HCT116 (cell line): ENCODE measurements around the gene NAPB. TPM values are rescaled to one million over a fixed set of nuclear protein-coding genes. Genes with fewer than 3 reads are reported as not detected.

Experiments
- ATAC-seq: fragments of 200-7000 bp; cut with Tn5 transposase; 2 replicates; pipeline ENCODE4 v1.9.1; 2020; ENCODE audit warnings: mild to moderate bottlenecking, moderate library complexity
- BruUV-seq: library from RNA; stranded (reverse); fragments of 400-500 nt; replicated peaks from 2 replicates; lab custom pipeline; 2021; lab: Mats Ljungman, UMichigan
- CTCF ChIA-PET: fragments of 300-600 bp; sonication (Branson Sonifier 250); formaldehyde crosslinking; loops from one replicate; lab custom pipeline; 2021; ENCODE audit warnings: antibody characterized with exemption; lab: Charles Lee
- POLR2A ChIA-PET: fragments of 300-600, 350-600 bp; sonication (Branson Sonifier 250); formaldehyde crosslinking; loops from one replicate; lab custom pipeline; 2021; ENCODE audit warnings: antibody characterized with exemption; lab: Charles Lee
- RAD21 ChIA-PET, 2 experiments: fragments of 300-600 bp; sonication (Branson Sonifier 250); formaldehyde crosslinking; loops; one replicate each; lab custom pipeline; 2023; ENCODE audit warnings: low total read pairs in 2 of 2; ENCODE audit not compliant: uncharacterized antibody in 2 of 2, unreplicated experiment in 2 of 2, low non-redundant PET in 1 of 2; lab: Charles Lee
- DNase-seq: peaks from one replicate; pipeline ENCODE4 v3.0.0-alpha.2; 2010; ENCODE audit warnings: low read depth, low spot score
- H2AFZ ChIP-seq: fragments of 200-600 bp; shearing (Covaris generic), sonication (generic); 2 replicates; pipeline ENCODE4 v1.6.1; 2017; ENCODE audit warnings: low read depth, mixed run types, mixed read lengths, antibody characterized with exemption, low read length; ENCODE audit not compliant: poor library complexity, severe bottlenecking
- H3K27ac ChIP-seq: 2 replicates; pipeline ENCODE4 v1.5.1; 2012; ENCODE audit warnings: low read depth, low read length
- H3K27me3 ChIP-seq: fragments of 200-600 bp; sonication (generic); 2 replicates; pipeline ENCODE4 v1.6.1; 2016; ENCODE audit warnings: mixed run types, low read length, mixed read lengths; ENCODE audit not compliant: insufficient read depth
- H3K36me3 ChIP-seq, 2 experiments: fragments of 200-500 bp in 1 of 2; fragments of 200-600 bp in 1 of 2; sonication (Bioruptor generic) in 1 of 2; sonication (generic) in 1 of 2; 2 replicates each; pipeline versions ENCODE4 v1.5.1 to v1.6.1; 2014 to 2016; ENCODE audit warnings: low read length in 2 of 2, inconsistent platforms in 1 of 2, mixed read lengths in 1 of 2, mixed run types in 1 of 2; ENCODE audit not compliant: insufficient read depth in 2 of 2, control insufficient read depth in 1 of 2
- H3K4me1 ChIP-seq, 2 experiments: fragments of 200-600 bp in 1 of 2; sonication (generic) in 1 of 2; 2 replicates each; pipeline versions ENCODE4 v1.5.1 to v1.6.1; 2012 to 2017; ENCODE audit warnings: low read length in 2 of 2, inconsistent platforms in 1 of 2, mild to moderate bottlenecking in 1 of 2, mixed read lengths in 1 of 2, mixed run types in 1 of 2, moderate library complexity in 1 of 2; ENCODE audit not compliant: insufficient read depth in 2 of 2, control insufficient read depth in 1 of 2
- H3K4me2 ChIP-seq: fragments of 200-600 bp; sonication (generic); 2 replicates; pipeline ENCODE4 v1.6.1; 2017; ENCODE audit warnings: mixed run types, low read length, mixed read lengths
- H3K4me3 ChIP-seq, 2 experiments: fragments of 200-600 bp in 1 of 2; sonication (generic) in 1 of 2; replicated peaks in 1 of 2; 2 replicates each; pipeline ENCODE4 v1.5.1; 2011 to 2016; ENCODE audit warnings: low read length in 2 of 2, control low read depth in 1 of 2, low read depth in 1 of 2, mild to moderate bottlenecking in 1 of 2, mixed read lengths in 1 of 2, mixed run types in 1 of 2
- H3K79me2 ChIP-seq: fragments of 200-600 bp; sonication (generic); 2 replicates; pipeline ENCODE4 v1.6.1; 2017; ENCODE audit warnings: mild to moderate bottlenecking, mixed run types, low read length, moderate library complexity, mixed read lengths; ENCODE audit not compliant: insufficient read depth
- H3K9ac ChIP-seq: fragments of 200-600 bp; sonication (generic); 2 replicates; pipeline ENCODE4 v1.6.1; 2016; ENCODE audit warnings: low read length, mixed read lengths
- H3K9me2 ChIP-seq: fragments of 200-600 bp; sonication (generic), shearing (Covaris generic); 2 replicates; pipeline ENCODE4 v1.6.1; 2017; ENCODE audit warnings: mixed run types, mild to moderate bottlenecking, moderate library complexity; ENCODE audit not compliant: insufficient read depth
- H3K9me3 ChIP-seq, 2 experiments: fragments of 200-500 bp in 1 of 2; fragments of 200-600 bp in 1 of 2; sonication (Bioruptor generic) in 1 of 2; sonication (generic) in 1 of 2; 2 replicates each; pipeline ENCODE4 v1.6.1; 2014 to 2017; ENCODE audit warnings: low read length in 2 of 2, mixed read lengths in 2 of 2, inconsistent platforms in 1 of 2, low read depth in 1 of 2, mild to moderate bottlenecking in 1 of 2, mixed run types in 1 of 2, moderate library complexity in 1 of 2; ENCODE audit not compliant: control insufficient read depth in 1 of 2, insufficient read depth in 1 of 2
- H4K20me1 ChIP-seq: fragments of 200-600 bp; sonication (generic), shearing (Covaris generic); 2 replicates; pipeline ENCODE4 v1.6.1; 2017; ENCODE audit warnings: mixed run types, mild to moderate bottlenecking, moderate library complexity; ENCODE audit not compliant: insufficient read depth
- ELF1 ChIP-seq: IDR thresholded peaks from 2 replicates; pipeline ENCODE4 v1.6.1; 2012; ENCODE audit warnings: low read depth, borderline replicate concordance
- EZH2 ChIP-seq: fragments of 200-600 bp; sonication (generic); IDR thresholded peaks from 2 replicates; pipeline ENCODE4 v1.6.1; 2017; ENCODE audit warnings: antibody characterized with exemption, mixed run types
- EZH2phosphoT487 ChIP-seq: fragments of 200-600 bp; IDR thresholded peaks from 2 replicates; pipeline ENCODE4 v1.6.1; 2018; ENCODE audit warnings: antibody characterized with exemption, borderline replicate concordance
- JUND ChIP-seq: IDR thresholded peaks from 2 replicates; pipeline ENCODE4 v1.6.1; 2012
- POLR2A ChIP-seq: IDR thresholded peaks from 2 replicates; pipeline ENCODE4 v1.7.0; 2011; ENCODE audit warnings: borderline replicate concordance; ENCODE audit not compliant: insufficient read depth, insufficient read length; ENCODE audit errors: extremely low read depth
- RAD21 ChIP-seq: IDR thresholded peaks from 2 replicates; pipeline ENCODE4 v1.6.1; 2012; ENCODE audit warnings: low read depth, mild to moderate bottlenecking
- SIN3A ChIP-seq: IDR thresholded peaks from 2 replicates; pipeline ENCODE4 v1.6.1; 2012; ENCODE audit warnings: low read depth
- SP1 ChIP-seq: IDR thresholded peaks from 2 replicates; pipeline ENCODE4 v1.6.1; 2012; ENCODE audit warnings: low read depth
- SRF ChIP-seq: IDR thresholded peaks from 2 replicates; pipeline ENCODE4 v1.6.1; 2012; ENCODE audit warnings: low read depth
- TCF7L2 ChIP-seq: IDR thresholded peaks from 2 replicates; pipeline ENCODE4 v1.7.0; 2011; ENCODE audit warnings: borderline replicate concordance, inconsistent platforms; ENCODE audit not compliant: insufficient read depth, insufficient read length; ENCODE audit errors: extremely low read depth
- YY1 ChIP-seq: IDR thresholded peaks from 2 replicates; pipeline ENCODE4 v1.6.1; 2011; ENCODE audit warnings: low read length, low read depth, moderate library complexity, mild to moderate bottlenecking; ENCODE audit not compliant: insufficient replicate concordance; ENCODE audit errors: extremely low read depth
- ZFX ChIP-seq: fragments of 450-650 bp; IDR thresholded peaks from 2 replicates; pipeline ENCODE4 v1.6.1; 2017
- ZNF274 ChIP-seq: fragments of 200-500 bp; sonication (Bioruptor generic); IDR thresholded peaks from 2 replicates; pipeline ENCODE4 v1.6.1; 2014; ENCODE audit warnings: mild to moderate bottlenecking, low read depth, low read length, inconsistent platforms
- intact Hi-C: fragments of 100-400 bp; cut with micrococcal nuclease; formaldehyde crosslinking; loops from 2 replicates; pipeline ENCODE4 v1.10.0; 2022
- total RNA-seq: library from RNA; stranded (reverse); gene quantifications from one replicate; pipeline ENCODE4 v1.2.1, GENCODE V29; 2021; ENCODE audit not compliant: unreplicated experiment
- TF ChIP-seq, protein P1 (sequence below), 3 experiments: fragments of 200-600 bp in 1 of 3; sonication (generic) in 1 of 3; IDR thresholded peaks in 2 of 3; conservative IDR thresholded peaks in 1 of 3; 2 replicates each; pipeline ENCODE4 v1.5.1; 2012 to 2017; ENCODE audit warnings: low read depth in 2 of 3, low read length in 2 of 3, antibody characterized with exemption in 1 of 3, borderline replicate concordance in 1 of 3, control low read depth in 1 of 3, mild to moderate bottlenecking in 1 of 3, mixed read lengths in 1 of 3, mixed run types in 1 of 3, moderate library complexity in 1 of 3; ENCODE audit not compliant: insufficient read depth in 1 of 3
- TF ChIP-seq, protein P2 (sequence below): IDR thresholded peaks from 2 replicates; pipeline ENCODE4 v1.6.1; 2012
- TF ChIP-seq, protein P3 (sequence below): IDR thresholded peaks from 2 replicates; pipeline ENCODE4 v1.6.1; 2011; ENCODE audit warnings: mild to moderate bottlenecking, low read length, moderate library complexity; ENCODE audit not compliant: insufficient replicate concordance; ENCODE audit errors: extremely low read depth
- TF ChIP-seq, protein P4 (sequence below): IDR thresholded peaks from 2 replicates; pipeline ENCODE4 v1.6.1; 2012

NAPB gene
- total RNA-seq, 1 experiment from 2014 or later, result 7.9 TPM

DNA sequence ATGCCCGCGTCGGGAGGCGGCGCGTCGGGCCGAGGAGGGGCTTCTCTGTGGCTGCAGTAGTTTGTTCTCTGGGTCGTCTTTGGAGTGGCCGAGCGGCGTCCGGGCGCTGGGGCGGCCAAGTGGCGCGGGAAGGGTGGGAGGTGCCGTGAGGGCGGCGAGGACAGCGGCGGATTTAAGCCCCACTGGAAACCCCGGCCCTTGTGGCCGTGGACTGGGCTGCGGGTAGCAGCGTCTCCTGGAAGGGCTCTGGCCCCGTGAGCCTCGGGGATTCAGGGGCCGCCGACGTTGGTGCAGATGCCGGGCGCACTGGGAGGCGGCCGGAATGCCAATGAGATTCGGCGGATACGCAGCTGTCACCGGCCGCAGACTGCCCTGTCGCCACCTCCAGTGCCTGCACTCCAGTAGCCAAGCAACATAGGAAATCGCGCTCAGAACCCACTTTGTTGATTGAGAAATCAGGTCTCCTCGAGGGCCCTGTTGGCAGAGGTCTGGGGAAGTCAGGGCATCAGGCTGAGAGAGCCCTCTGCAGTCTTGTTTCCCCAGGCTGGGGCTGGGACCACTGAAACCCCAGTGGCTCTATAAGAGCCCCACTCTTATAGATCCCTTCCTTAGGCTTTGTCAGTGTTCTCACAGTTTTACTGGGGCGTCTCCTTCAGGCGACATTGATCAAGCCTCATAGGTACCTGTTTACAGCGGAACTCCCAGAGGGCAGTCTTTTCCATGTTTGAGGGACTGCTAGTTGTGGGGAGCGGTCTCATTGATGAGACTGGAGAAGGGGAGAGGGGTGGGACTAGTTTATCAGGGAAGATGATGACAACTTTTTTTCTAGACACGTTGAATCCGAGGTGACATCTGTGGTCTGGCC is 58.7 kb downstream of the NAPB start:
- CTCF ChIA-PET, result no interaction called here
- BruUV-seq, result TSS peak; percentile 45
- H3K79me2 ChIP-seq, result peaks cover 54% of the 10 kb centered on the region

More for the DNA sequence above, 58.7 kb downstream of the NAPB start:
- Histone ChIP-seq H3K27me3 (no peaks in the 10 kb centered on the region), H3K36me3 (peaks cover 3 to 8% of the 10 kb centered on the region in 2 experiments; a peak in 1 of 4 replicates), H3K9ac (peak overlapping the region; percentile 96), H2AFZ (no peak overlapping the region), H3K4me3 (peak overlapping the region; percentile 79 to 82), H4K20me1 (no peaks in the 10 kb centered on the region; the same call in 1 of the 2 replicates), H3K9me3 (no peaks in the 10 kb centered on the region), H3K4me2 (peak overlapping the region; percentile 95), H3K4me1 (peaks cover 20 to 34% of the 10 kb centered on the region in 2 experiments), H3K27ac (peak overlapping the region; percentile 63), H3K9me2 (no peaks in the 10 kb centered on the region)
- intact Hi-C loops, result loop anchor here (10.0 kb wide), 1 partner anchor 52 kb away; no protein-coding TSS in a partner anchor
- DNase-seq (no peak), ATAC-seq (peak; percentile 28)
- no peak for TF ChIP-seq RAD21
- no peak for TF ChIP-seq POLR2A
- TF ChIP-seq EZH2phosphoT487, result no peak
- no peak for TF ChIP-seq SP1
- peak; percentile 54 for TF ChIP-seq ZFX
- no peak for TF ChIP-seq SRF
- no peak for TF ChIP-seq ZNF274
- TF ChIP-seq, protein P1, sequence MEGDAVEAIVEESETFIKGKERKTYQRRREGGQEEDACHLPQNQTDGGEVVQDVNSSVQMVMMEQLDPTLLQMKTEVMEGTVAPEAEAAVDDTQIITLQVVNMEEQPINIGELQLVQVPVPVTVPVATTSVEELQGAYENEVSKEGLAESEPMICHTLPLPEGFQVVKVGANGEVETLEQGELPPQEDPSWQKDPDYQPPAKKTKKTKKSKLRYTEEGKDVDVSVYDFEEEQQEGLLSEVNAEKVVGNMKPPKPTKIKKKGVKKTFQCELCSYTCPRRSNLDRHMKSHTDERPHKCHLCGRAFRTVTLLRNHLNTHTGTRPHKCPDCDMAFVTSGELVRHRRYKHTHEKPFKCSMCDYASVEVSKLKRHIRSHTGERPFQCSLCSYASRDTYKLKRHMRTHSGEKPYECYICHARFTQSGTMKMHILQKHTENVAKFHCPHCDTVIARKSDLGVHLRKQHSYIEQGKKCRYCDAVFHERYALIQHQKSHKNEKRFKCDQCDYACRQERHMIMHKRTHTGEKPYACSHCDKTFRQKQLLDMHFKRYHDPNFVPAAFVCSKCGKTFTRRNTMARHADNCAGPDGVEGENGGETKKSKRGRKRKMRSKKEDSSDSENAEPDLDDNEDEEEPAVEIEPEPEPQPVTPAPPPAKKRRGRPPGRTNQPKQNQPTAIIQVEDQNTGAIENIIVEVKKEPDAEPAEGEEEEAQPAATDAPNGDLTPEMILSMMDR (IDR thresholded peaks at IDR 0.05 in 2 of 3, conservative IDR thresholded peaks at IDR 0.05 in 1 of 3; ENCODE audit: borderline replicate concordance in 1 of 3, insufficient read depth in 1 of 3, low read depth in 2 of 3, low read length in 2 of 3), result no peak
- TF ChIP-seq, protein P2, sequence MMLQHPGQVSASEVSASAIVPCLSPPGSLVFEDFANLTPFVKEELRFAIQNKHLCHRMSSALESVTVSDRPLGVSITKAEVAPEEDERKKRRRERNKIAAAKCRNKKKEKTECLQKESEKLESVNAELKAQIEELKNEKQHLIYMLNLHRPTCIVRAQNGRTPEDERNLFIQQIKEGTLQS, result no peak
- TF ChIP-seq, protein P3, sequence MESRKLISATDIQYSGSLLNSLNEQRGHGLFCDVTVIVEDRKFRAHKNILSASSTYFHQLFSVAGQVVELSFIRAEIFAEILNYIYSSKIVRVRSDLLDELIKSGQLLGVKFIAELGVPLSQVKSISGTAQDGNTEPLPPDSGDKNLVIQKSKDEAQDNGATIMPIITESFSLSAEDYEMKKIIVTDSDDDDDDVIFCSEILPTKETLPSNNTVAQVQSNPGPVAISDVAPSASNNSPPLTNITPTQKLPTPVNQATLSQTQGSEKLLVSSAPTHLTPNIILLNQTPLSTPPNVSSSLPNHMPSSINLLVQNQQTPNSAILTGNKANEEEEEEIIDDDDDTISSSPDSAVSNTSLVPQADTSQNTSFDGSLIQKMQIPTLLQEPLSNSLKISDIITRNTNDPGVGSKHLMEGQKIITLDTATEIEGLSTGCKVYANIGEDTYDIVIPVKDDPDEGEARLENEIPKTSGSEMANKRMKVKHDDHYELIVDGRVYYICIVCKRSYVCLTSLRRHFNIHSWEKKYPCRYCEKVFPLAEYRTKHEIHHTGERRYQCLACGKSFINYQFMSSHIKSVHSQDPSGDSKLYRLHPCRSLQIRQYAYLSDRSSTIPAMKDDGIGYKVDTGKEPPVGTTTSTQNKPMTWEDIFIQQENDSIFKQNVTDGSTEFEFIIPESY, result no peak
- TF ChIP-seq SIN3A, result peak; percentile 18; the same call in 1 of the 2 replicates
- no peak for TF ChIP-seq ELF1
- no peak for TF ChIP-seq EZH2
- no peak for TF ChIP-seq JUND
- no peak for TF ChIP-seq TCF7L2
- TF ChIP-seq, protein P4, sequence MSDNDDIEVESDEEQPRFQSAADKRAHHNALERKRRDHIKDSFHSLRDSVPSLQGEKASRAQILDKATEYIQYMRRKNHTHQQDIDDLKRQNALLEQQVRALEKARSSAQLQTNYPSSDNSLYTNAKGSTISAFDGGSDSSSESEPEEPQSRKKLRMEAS, result no peak
- TF ChIP-seq YY1, result no peak
- ChIA-PET POLR2A (no interaction called here), RAD21 (no interaction called here)
